Panc1 (cell line): ENCODE measurements around the gene PRPH. TPM values are rescaled to one million over a fixed set of nuclear protein-coding genes. Genes with fewer than 3 reads are reported as not detected.

Experiments
- ATAC-seq: fragments of 200-7000 bp; cut with Tn5 transposase; 2 replicates; pipeline ENCODE4 v1.9.1; 2020; ENCODE audit warnings: mild to moderate bottlenecking, moderate library complexity
- BruUV-seq: library from RNA; stranded (reverse); fragments of 400-500 nt; replicated peaks from 2 replicates; lab custom pipeline; 2021; lab: Mats Ljungman, UMichigan
- CTCF ChIA-PET: fragments of 300-600 bp; sonication (Branson Sonifier 250); formaldehyde crosslinking; loops from one replicate; lab custom pipeline; 2022; ENCODE audit warnings: antibody characterized with exemption; lab: Charles Lee
- POLR2A ChIA-PET: fragments of 300-600 bp; sonication (Branson Sonifier 250); formaldehyde crosslinking; loops from one replicate; lab custom pipeline; 2022; ENCODE audit warnings: antibody characterized with exemption; lab: Charles Lee
- DNase-seq: peaks from one replicate; pipeline ENCODE4 v3.0.0-alpha.2; 2010; ENCODE audit warnings: low read depth, low spot score
- H3K27ac ChIP-seq: 2 replicates; pipeline ENCODE4 v1.5.1; 2011; ENCODE audit warnings: mild to moderate bottlenecking, low read length, inconsistent platforms
- H3K27me3 ChIP-seq: fragments of 200-500 bp; sonication (Bioruptor generic); 2 replicates; pipeline ENCODE4 v1.6.0; 2014; ENCODE audit warnings: low read length, inconsistent platforms; ENCODE audit not compliant: control insufficient read depth, insufficient read depth
- H3K36me3 ChIP-seq: fragments of 200-500 bp; sonication (Bioruptor generic); 2 replicates; pipeline ENCODE4 v1.5.1; 2014; ENCODE audit warnings: inconsistent platforms, mild to moderate bottlenecking, low read length, moderate library complexity; ENCODE audit not compliant: control insufficient read depth, insufficient read depth
- H3K4me1 ChIP-seq: 2 replicates; pipeline ENCODE4 v1.5.1; 2011; ENCODE audit warnings: inconsistent platforms, mild to moderate bottlenecking, low read length, moderate library complexity; ENCODE audit not compliant: control insufficient read depth, insufficient read depth
- H3K4me3 ChIP-seq, 2 experiments: 2 replicates each; pipeline ENCODE4 v1.5.1; 2011 to 2012; ENCODE audit warnings: low read depth in 2 of 2, low read length in 2 of 2, mild to moderate bottlenecking in 2 of 2, inconsistent platforms in 1 of 2, moderate library complexity in 1 of 2
- H3K9me3 ChIP-seq: fragments of 200-500 bp; sonication (Bioruptor generic); 2 replicates; pipeline ENCODE4 v1.5.1; 2014; ENCODE audit warnings: low read depth, mild to moderate bottlenecking, inconsistent platforms, low read length, moderate library complexity; ENCODE audit not compliant: control insufficient read depth, insufficient read depth
- POLR2AphosphoS5 ChIP-seq: IDR thresholded peaks from 2 replicates; pipeline ENCODE4 v1.6.1; 2012; ENCODE audit warnings: mild to moderate bottlenecking, low read depth, low read length, moderate library complexity
- REST ChIP-seq, 2 experiments: IDR thresholded peaks; 2 replicates each; pipeline ENCODE4 v1.6.1; 2011 to 2012; ENCODE audit warnings: low read depth in 2 of 2, control low read depth in 1 of 2, low read length in 1 of 2, mild to moderate bottlenecking in 1 of 2, moderate library complexity in 1 of 2; ENCODE audit not compliant: insufficient read depth in 1 of 2
- SIN3A ChIP-seq: IDR thresholded peaks from 2 replicates; pipeline ENCODE4 v1.6.1; 2012; ENCODE audit warnings: low read depth, mild to moderate bottlenecking, low read length, moderate library complexity, borderline replicate concordance; ENCODE audit not compliant: insufficient read depth
- TCF7L2 ChIP-seq: IDR thresholded peaks from 2 replicates; pipeline ENCODE4 v1.6.1; 2011; ENCODE audit warnings: mild to moderate bottlenecking, low read depth, low read length, inconsistent platforms
- in situ Hi-C: cut with HindIII; loops from 2 replicates; pipeline ENCODE4 v1.10.0; 2016; ENCODE audit warnings: low sequenced_read_pairs, low pct_unique_long_range_greater_than_20kb
- intact Hi-C: fragments of 100-400 bp; cut with micrococcal nuclease; formaldehyde crosslinking; loops from one replicate; pipeline ENCODE4 v1.10.0; 2022; ENCODE audit not compliant: unreplicated experiment
- total RNA-seq: library from RNA; stranded (reverse); gene quantifications from one replicate; pipeline ENCODE4 v1.2.1, GENCODE V29; 2021; ENCODE audit not compliant: unreplicated experiment
- TF ChIP-seq, protein P1 (sequence below): fragments of 450-650 bp; IDR thresholded peaks from 2 replicates; pipeline ENCODE4 v1.5.1; 2017; ENCODE audit warnings: mild to moderate bottlenecking

Gene PRPH
- total RNA-seq, 1 experiment from 2014 or later, result 0.39 TPM

- TF ChIP-seq, protein P1, sequence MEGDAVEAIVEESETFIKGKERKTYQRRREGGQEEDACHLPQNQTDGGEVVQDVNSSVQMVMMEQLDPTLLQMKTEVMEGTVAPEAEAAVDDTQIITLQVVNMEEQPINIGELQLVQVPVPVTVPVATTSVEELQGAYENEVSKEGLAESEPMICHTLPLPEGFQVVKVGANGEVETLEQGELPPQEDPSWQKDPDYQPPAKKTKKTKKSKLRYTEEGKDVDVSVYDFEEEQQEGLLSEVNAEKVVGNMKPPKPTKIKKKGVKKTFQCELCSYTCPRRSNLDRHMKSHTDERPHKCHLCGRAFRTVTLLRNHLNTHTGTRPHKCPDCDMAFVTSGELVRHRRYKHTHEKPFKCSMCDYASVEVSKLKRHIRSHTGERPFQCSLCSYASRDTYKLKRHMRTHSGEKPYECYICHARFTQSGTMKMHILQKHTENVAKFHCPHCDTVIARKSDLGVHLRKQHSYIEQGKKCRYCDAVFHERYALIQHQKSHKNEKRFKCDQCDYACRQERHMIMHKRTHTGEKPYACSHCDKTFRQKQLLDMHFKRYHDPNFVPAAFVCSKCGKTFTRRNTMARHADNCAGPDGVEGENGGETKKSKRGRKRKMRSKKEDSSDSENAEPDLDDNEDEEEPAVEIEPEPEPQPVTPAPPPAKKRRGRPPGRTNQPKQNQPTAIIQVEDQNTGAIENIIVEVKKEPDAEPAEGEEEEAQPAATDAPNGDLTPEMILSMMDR, result no peak
Observed at GRCh38 chr12:49339464-49339861, 44.5 kb downstream of the PRPH start (continued).

GRCh38 chr12:49340095-49340870 lies 45.3 kb downstream of the PRPH start:
- H3K27ac ChIP-seq, result no peak overlapping the region
- no peak for TF ChIP-seq POLR2AphosphoS5
- no peak for TF ChIP-seq SIN3A
- TF ChIP-seq, protein P1, result no peak
- TF ChIP-seq REST (IDR thresholded peaks at IDR 0.05; ENCODE audit: insufficient read depth in 1 of 2, low read depth in 2 of 2, low read length in 1 of 2), result no peak
- TF ChIP-seq TCF7L2, result no peak
- H3K9me3 ChIP-seq, result no peaks in the 10 kb centered on the region
- intact Hi-C loops (no loop called here), in situ Hi-C loops (no loop called here)
- POLR2A ChIA-PET, result no interaction called here
- no peaks in the 10 kb centered on the region; the same call in 1 of the 2 replicates for H3K27me3 ChIP-seq
- no TSS peak for BruUV-seq
- no peak overlapping the region for H3K4me3 ChIP-seq
- CTCF ChIA-PET, result interaction anchor here (0.5 kb wide), 1 partner anchor 172 kb away, joined by 3 read pairs; no protein-coding TSS in a partner anchor
- no peak for ATAC-seq
- H3K36me3 ChIP-seq, result no peaks in the 10 kb centered on the region
- H3K4me1 ChIP-seq, result peaks cover 10% of the 10 kb centered on the region
- no peak for DNase-seq
